Heart left ventricle (tissue), 16 donors: ENCODE results near the gene NPL. TPM values are rescaled to one million over a fixed set of nuclear protein-coding genes. Genes with fewer than 3 reads are reported as not detected.

Experiments used
- ATAC-seq, 4 donors: fragments of 200-7000 bp; cut with Tn5 transposase; one replicate each; pipeline ENCODE4 v1.9.1; 2020 to 2022; ENCODE audit warnings: moderate library complexity in 4 of 4, mild to moderate bottlenecking in 3 of 4, moderate number of reproducible peaks in 1 of 4
- DNase-seq, 5 donors: peaks; one replicate each; pipeline ENCODE4 v3.0.0-alpha.2; 2020
- H3K27ac ChIP-seq, 12 donors: fragments of 200-600 bp; sonication (generic) in 4 of 12; one replicate each; pipeline versions ENCODE4 v1.5.0 to v1.8.0; 2016 to 2022; ENCODE audit warnings: mild to moderate bottlenecking in 2 of 12
- H3K27me3 ChIP-seq, 9 donors: fragments of 200-600 bp; sonication (generic) in 2 of 9; one replicate each; pipeline versions ENCODE4 v1.5.1 to v1.8.0; 2016 to 2022; ENCODE audit warnings: mild to moderate bottlenecking in 3 of 9
- H3K36me3 ChIP-seq, 9 donors: fragments of 200-600 bp; sonication (generic) in 2 of 9; one replicate each; pipeline versions ENCODE4 v1.5.0 to v1.8.0; 2018 to 2022; ENCODE audit warnings: mild to moderate bottlenecking in 2 of 9
- H3K4me1 ChIP-seq, 12 donors: fragments of 200-600 bp; sonication (generic) in 4 of 12; one replicate each; pipeline versions ENCODE4 v1.5.0 to v1.8.0; 2016 to 2022; ENCODE audit warnings: mild to moderate bottlenecking in 3 of 12
- H3K4me3 ChIP-seq, 12 donors: fragments of 200-600 bp; sonication (generic) in 4 of 12; one replicate each; pipeline versions ENCODE4 v1.5.0 to v1.8.0; 2017 to 2022; ENCODE audit warnings: mild to moderate bottlenecking in 9 of 12, moderate library complexity in 4 of 12
- H3K9me3 ChIP-seq, 12 donors: fragments of 200-600 bp; sonication (generic) in 4 of 12; one replicate each; pipeline versions ENCODE4 v1.5.0 to v1.8.0; 2016 to 2022; ENCODE audit warnings: mild to moderate bottlenecking in 1 of 12
- POLR2A ChIP-seq, 2 donors: fragments of 450-650 bp; IDR thresholded peaks; one replicate each; pipeline ENCODE4 v1.6.1; 2017; ENCODE audit warnings: antibody characterized with exemption in 2 of 2, mild to moderate bottlenecking in 2 of 2, moderate library complexity in 2 of 2
- WGBS, 4 donors: extraction: QIAGEN DNeasy Blood & Tissue Kit in 2 of 4; methylation state at CpG; one replicate each; pipeline versions ENCODE4 v1.1.5 to v1.1.7; 2013 to 2018; 5-methylcytosine and 5-hydroxymethylcytosine counted together
- intact Hi-C, 10 donors: fragments of 100-400 bp; cut with DNase I; formaldehyde crosslinking; loops; one replicate each; pipeline versions ENCODE4 v1.11.1 to v1.14.2; 2022
- polyA plus RNA-seq, 2 donors: library from polyadenylated mRNA; stranded (reverse); fragments of 200-250 nt; gene quantifications; one replicate each; pipeline ENCODE4 v1.2.3, GENCODE V29; 2013
- total RNA-seq, 9 donors: library from RNA; depleted of rRNA in 2 of 9; stranded (reverse); fragments of >200 nt in 2 of 9; fragmentation: NEBNext Ultra II Directional in 3 of 9; extraction: Animal tissue kit (Norgen Biotek cat#: 25700) in 3 of 9; gene quantifications; one replicate each; pipeline versions ENCODE4 v1.1.0 to v1.2.4, GENCODE V29; 2016 to 2023
- TF ChIP-seq, protein P1 (sequence below), 12 donors: fragments of 200-600 bp; sonication (generic) in 4 of 12; IDR thresholded peaks; one replicate each; pipeline versions ENCODE4 v1.5.0 to v1.8.0; 2018 to 2022; ENCODE audit warnings: antibody characterized with exemption in 12 of 12, mild to moderate bottlenecking in 5 of 12
- donor health status: ischemic (EF 13 %, LVEDD 7.1; RV severe dilation, severe dysfunction).
- donor health status: healthy with polysubstance abuse.
- donor health status: DM: no; HTN: yes; CAD: no.
- donor health status: DM: no; HTN: no; CAD: no.
- donor health status: ischemic (EF 25% LVEDD 6.9; RV normal size, moderate dysfunction).
- donor health status: ischemic (EF 25% LVEDD 5.7; RV mildly dilated, moderate dysfunction).
- donor health status: healthy.
- donor health status: DM: yes; HTN: yes; CAD: no.
- donor health status: ischemic (EF 35%, LVEDD 5.7; RV mildly dilated, moderate dysfunction).
- donor health status: nonischemic (EF 11% LVEDD 7.7; RV severe dilation, severe dysfunction).
- donor health status: DM: yes; HTN: yes; CAD: no.
- donor health status: PGD.
- donor health status: ischemic (EF 29% LVEDD 5.4; RV normal size, mild dysfunction).
- donor health status: nonischemic (EF 23%, LVEDD 6.1; RV moderate dilation, normal function).

Gene NPL
- total and polyA plus RNA-seq, 11 donors, result 1.4 to 62.7 (median 2.9) TPM

- DNase-seq (no peak), ATAC-seq (no peak)
- no peak overlapping the region for H3K4me3 ChIP-seq
- no peaks in the 10 kb centered on the region for H3K27me3 ChIP-seq
- H3K4me1 ChIP-seq, result peaks cover 0 to 17% (median 6%) of the 10 kb centered on the region in 12 donors
- H3K27ac ChIP-seq, result no peak overlapping the region
- H3K9me3 ChIP-seq, result no peaks in the 10 kb centered on the region
- H3K36me3 ChIP-seq, result no peaks in the 10 kb centered on the region
- intact Hi-C loops, result no loop called here
- TF ChIP-seq, protein P1, sequence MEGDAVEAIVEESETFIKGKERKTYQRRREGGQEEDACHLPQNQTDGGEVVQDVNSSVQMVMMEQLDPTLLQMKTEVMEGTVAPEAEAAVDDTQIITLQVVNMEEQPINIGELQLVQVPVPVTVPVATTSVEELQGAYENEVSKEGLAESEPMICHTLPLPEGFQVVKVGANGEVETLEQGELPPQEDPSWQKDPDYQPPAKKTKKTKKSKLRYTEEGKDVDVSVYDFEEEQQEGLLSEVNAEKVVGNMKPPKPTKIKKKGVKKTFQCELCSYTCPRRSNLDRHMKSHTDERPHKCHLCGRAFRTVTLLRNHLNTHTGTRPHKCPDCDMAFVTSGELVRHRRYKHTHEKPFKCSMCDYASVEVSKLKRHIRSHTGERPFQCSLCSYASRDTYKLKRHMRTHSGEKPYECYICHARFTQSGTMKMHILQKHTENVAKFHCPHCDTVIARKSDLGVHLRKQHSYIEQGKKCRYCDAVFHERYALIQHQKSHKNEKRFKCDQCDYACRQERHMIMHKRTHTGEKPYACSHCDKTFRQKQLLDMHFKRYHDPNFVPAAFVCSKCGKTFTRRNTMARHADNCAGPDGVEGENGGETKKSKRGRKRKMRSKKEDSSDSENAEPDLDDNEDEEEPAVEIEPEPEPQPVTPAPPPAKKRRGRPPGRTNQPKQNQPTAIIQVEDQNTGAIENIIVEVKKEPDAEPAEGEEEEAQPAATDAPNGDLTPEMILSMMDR (IDR thresholded peaks at IDR 0.05), result no peak
- TF ChIP-seq POLR2A (IDR thresholded peaks at IDR 0.05), result no peak
These were observed 33.9 kb upstream of the NPL start for GRCh38 chr1:182755632-182756031.

- H3K9me3 ChIP-seq, result peaks cover 0 to 2% (median 0%) of the 10 kb centered on the region in 12 donors
- DNase-seq, result no peak
- H3K4me1 ChIP-seq, result peaks cover 0 to 17% (median 6%) of the 10 kb centered on the region in 12 donors
- H3K4me3 ChIP-seq, result no peak overlapping the region
- TF ChIP-seq, protein P1 (IDR thresholded peaks at IDR 0.05), result no peak
- no peak for TF ChIP-seq POLR2A (IDR thresholded peaks at IDR 0.05)
- no peak for ATAC-seq
- intact Hi-C loops, result no loop called here
- H3K27ac ChIP-seq, result no peak overlapping the region
- no peaks in the 10 kb centered on the region for H3K36me3 ChIP-seq
- no peaks in the 10 kb centered on the region for H3K27me3 ChIP-seq
These were observed 33.1 kb upstream of the NPL start for GRCh38 chr1:182756423-182756822.

DNA sequence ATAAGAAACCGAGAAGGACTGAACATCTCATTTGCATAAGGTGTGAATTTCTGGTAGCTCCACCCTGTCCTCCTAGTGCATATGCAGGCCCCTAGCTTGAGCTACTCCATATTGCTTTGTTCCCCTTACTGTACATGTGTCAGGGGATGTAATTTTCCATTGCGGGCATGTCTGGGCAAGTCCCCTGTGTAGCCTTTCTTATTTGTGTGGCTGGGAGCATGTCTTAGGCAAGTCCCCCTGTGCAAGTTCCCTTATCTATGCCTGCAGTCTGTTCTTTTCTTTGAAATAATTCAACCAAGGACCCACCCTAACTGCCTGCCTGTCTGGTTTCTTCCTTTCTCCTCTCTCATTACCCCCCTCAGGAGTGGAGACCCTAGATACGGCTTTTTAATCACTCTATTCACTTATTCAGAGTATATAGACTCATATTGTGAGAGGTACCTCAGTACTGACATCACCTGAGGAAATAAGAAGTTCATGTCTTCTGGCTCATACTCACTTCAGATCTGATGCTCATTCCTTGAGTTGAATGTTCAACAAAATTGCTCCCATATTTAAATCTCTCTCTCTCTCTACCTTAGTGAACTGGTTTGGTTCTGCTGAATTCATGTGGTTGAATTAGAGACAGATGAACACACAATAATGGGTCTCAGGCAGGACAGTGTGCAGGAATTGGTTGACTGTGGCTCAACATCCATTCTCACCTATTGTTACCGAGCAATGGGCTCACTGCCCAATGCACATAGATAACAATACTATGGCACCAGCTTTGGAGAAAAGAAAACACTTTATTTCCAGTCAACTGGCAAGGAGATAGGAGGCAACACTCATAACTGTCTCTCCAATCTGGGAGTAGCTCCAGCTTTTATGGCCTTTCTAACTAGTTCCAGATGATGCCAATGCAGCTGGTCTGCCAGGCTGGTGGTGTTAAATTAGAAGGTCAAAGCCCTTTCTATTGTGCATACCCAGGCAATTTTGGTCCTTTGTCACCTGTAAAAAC, 27.9 kb upstream of the NPL start:
- ATAC-seq (peak in 2 of 4 donors; percentile 24 to 75), DNase-seq (no peak)
- no peak overlapping the region for H3K4me3 ChIP-seq
- H3K4me1 ChIP-seq, result peaks cover 0 to 14% (median 0%) of the 10 kb centered on the region in 12 donors
- peaks cover 0 to 4% (median 0%) of the 10 kb centered on the region in 12 donors for H3K9me3 ChIP-seq
- no peaks in the 10 kb centered on the region for H3K27me3 ChIP-seq
- no peaks in the 10 kb centered on the region for H3K36me3 ChIP-seq
- TF ChIP-seq, protein P1 (IDR thresholded peaks at IDR 0.05), result no peak
- TF ChIP-seq POLR2A (IDR thresholded peaks at IDR 0.05), result no peak
- intact Hi-C loops, result loop anchor here in 1 of 10 donors (10.0 kb wide), 1 partner anchor 87 kb away; no protein-coding TSS in a partner anchor
- H3K27ac ChIP-seq, result no peak overlapping the region
- WGBS, 4 donors, result 76 to 87% (median 80%) methylated on average over 4 of the region's 4 CpGs

- H3K4me3 ChIP-seq, result no peak overlapping the region
- TF ChIP-seq, protein P1 (IDR thresholded peaks at IDR 0.05), result no peak
- TF ChIP-seq POLR2A (IDR thresholded peaks at IDR 0.05), result no peak
- DNase-seq, result no peak
- intact Hi-C loops, result loop anchor here in 1 of 10 donors (10.0 kb wide), 1 partner anchor 88 kb away; no protein-coding TSS in a partner anchor
- peaks cover 0 to 14% (median 0%) of the 10 kb centered on the region in 12 donors for H3K4me1 ChIP-seq
- WGBS, 4 donors, result 91 to 96% (median 92%) methylated on average over 4 of the region's 4 CpGs
- H3K27ac ChIP-seq, result no peak overlapping the region
- H3K36me3 ChIP-seq, result no peaks in the 10 kb centered on the region
- H3K27me3 ChIP-seq, result no peaks in the 10 kb centered on the region
- no peak for ATAC-seq
- peaks cover 0 to 4% (median 0%) of the 10 kb centered on the region in 12 donors for H3K9me3 ChIP-seq
These were observed 27.0 kb upstream of the NPL start for GRCh38 chr1:182762536-182762935.
